HepG2 (cell line): ENCODE measurements around the gene COL5A1.

Experiments used
- ARID2 ChIP-seq: sonication (generic); formaldehyde crosslinking; IDR thresholded peaks from 2 replicates; pipeline ENCODE4 v1.8.1; 2022; ENCODE audit warnings: mild to moderate bottlenecking, missing genetic modification reagents, borderline replicate concordance
- BRCA1 ChIP-seq: sonication (generic); formaldehyde crosslinking; IDR thresholded peaks from 2 replicates; pipeline ENCODE4 v1.4.0; 2020; ENCODE audit warnings: missing genetic modification reagents
- CTCF ChIP-seq: sonication (generic); formaldehyde crosslinking; IDR thresholded peaks from 2 replicates; pipeline ENCODE4 v1.5.0; 2020; ENCODE audit warnings: mild to moderate bottlenecking, missing genetic modification reagents, moderate library complexity
- FOSL2 ChIP-seq: sonication (generic); formaldehyde crosslinking; IDR thresholded peaks from 2 replicates; pipeline ENCODE4 v1.4.0; 2020; ENCODE audit warnings: missing genetic modification reagents
- HMGA1 ChIP-seq: sonication (generic); formaldehyde crosslinking; conservative IDR thresholded peaks from 2 replicates; pipeline ENCODE4 v1.4.0; 2020; ENCODE audit warnings: missing genetic modification reagents
- HOXD1 ChIP-seq: sonication (generic); formaldehyde crosslinking; IDR thresholded peaks from 2 replicates; pipeline ENCODE4 v1.5.0; 2020; ENCODE audit warnings: missing genetic modification reagents
- NR2F1 ChIP-seq, 2 experiments: fragments of 450-650 bp in 1 of 2; formaldehyde crosslinking in 1 of 2; IDR thresholded peaks; 2 replicates each; pipeline versions ENCODE4 v1.5.0 to v1.6.1; 2016 to 2020; ENCODE audit warnings: mild to moderate bottlenecking in 1 of 2, missing compliant biosample characterization in 1 of 2, missing genetic modification reagents in 1 of 2, moderate library complexity in 1 of 2
- ZNF263 ChIP-seq: sonication (generic); formaldehyde crosslinking; IDR thresholded peaks from 2 replicates; pipeline ENCODE4 v1.4.0; 2020; ENCODE audit warnings: missing genetic modification reagents
- TF ChIP-seq, protein P1 (sequence below), 2 experiments: sonication (generic) in 1 of 2; formaldehyde crosslinking in 1 of 2; IDR thresholded peaks; 2 replicates each; pipeline versions ENCODE4 v1.5.1 to v1.6.1; 2011 to 2020; ENCODE audit warnings: borderline replicate concordance in 1 of 2, low read depth in 1 of 2, low read length in 1 of 2, mild to moderate bottlenecking in 1 of 2, missing genetic modification reagents in 1 of 2, moderate library complexity in 1 of 2

DNA sequence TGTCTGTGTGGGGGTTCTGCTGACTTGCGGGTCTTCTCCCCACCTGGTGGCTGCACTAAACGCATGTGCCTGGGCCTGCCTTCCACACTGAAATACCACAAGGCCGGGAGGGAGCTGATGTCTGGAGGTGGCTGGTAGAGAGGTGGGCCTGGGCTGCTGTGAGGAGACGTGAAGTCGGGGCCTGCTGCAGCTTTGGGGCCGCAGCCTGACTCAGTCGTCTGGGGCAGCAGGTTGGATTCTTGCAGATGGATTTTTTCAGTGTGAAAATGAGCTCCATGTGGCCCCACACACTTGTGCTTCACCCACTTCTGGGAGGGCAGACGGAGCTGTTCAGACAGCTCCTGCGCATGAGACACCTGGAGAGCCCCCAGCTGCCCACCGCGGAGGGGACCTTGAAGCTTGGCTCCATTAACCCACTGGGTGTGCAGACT lies 29.3 kb downstream of the COL5A1 start:
- no peak for TF ChIP-seq BRCA1
- TF ChIP-seq FOSL2 (CRISPR knock-in tag): no peak
- TF ChIP-seq NR2F1 (CRISPR knock-in tag; IDR thresholded peaks at IDR 0.05): no peak
- TF ChIP-seq HOXD1 (CRISPR knock-in tag): no peak
- no peak for TF ChIP-seq CTCF (CRISPR knock-in tag)
- TF ChIP-seq ARID2 (CRISPR knock-in tag): no peak
- TF ChIP-seq, protein P1, sequence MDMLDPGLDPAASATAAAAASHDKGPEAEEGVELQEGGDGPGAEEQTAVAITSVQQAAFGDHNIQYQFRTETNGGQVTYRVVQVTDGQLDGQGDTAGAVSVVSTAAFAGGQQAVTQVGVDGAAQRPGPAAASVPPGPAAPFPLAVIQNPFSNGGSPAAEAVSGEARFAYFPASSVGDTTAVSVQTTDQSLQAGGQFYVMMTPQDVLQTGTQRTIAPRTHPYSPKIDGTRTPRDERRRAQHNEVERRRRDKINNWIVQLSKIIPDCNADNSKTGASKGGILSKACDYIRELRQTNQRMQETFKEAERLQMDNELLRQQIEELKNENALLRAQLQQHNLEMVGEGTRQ (IDR thresholded peaks at IDR 0.05; ENCODE audit: low read depth, low read length): no peak
- TF ChIP-seq, protein P1 (CRISPR knock-in tag; IDR thresholded peaks at IDR 0.05; ENCODE audit: borderline replicate concordance): no peak
- TF ChIP-seq ZNF263 (CRISPR knock-in tag): no peak
- TF ChIP-seq HMGA1: no peak
